Liver (tissue), 3 donors: Measurements from ENCODE around the gene NUP37.
A peak's percentile ranks its signal among the peaks of the same experiment; 100 is the strongest.

Experiments
- CTCF ChIP-seq: fragments of 150-350 bp; IDR thresholded peaks from 2 replicates; pipeline ENCODE4 v1.5.1; 2017; ENCODE audit warnings: improper control_type of control experiment, low read depth, low read length; ENCODE audit not compliant: missing input control
- EGR1 ChIP-seq, 2 donors: IDR thresholded peaks; 2 replicates each; pipeline ENCODE4 v1.6.1; 2016 to 2018; ENCODE audit warnings: antibody characterized with exemption in 2 of 2, low read depth in 2 of 2
- donor health status: healthy.
- donor health status: healthy.

- peak; percentile 32 for TF ChIP-seq CTCF
- no peak for TF ChIP-seq EGR1 (IDR thresholded peaks at IDR 0.05; ENCODE audit: low read depth in 2 of 2)
These were observed 24.1 kb downstream of the NUP37 start for GRCh38 chr12:102095677-102096263.
